Adipocyte (in vitro differentiated cells): ENCODE results near the gene PBX1.

ENCODE experiments used
- DNase-seq: peaks from one replicate; pipeline ENCODE4 v3.0.0-alpha.2; 2015; ENCODE audit warnings: low read depth
- H3K27me3 ChIP-seq: replicated peaks from 2 replicates; pipeline ENCODE4 v1.7.0; 2013; ENCODE audit warnings: mild to moderate bottlenecking, low read length, moderate library complexity; ENCODE audit not compliant: control insufficient read depth, insufficient read depth
- H3K36me3 ChIP-seq: 2 replicates; pipeline ENCODE4 v1.7.0; 2013; ENCODE audit warnings: low read length, mild to moderate bottlenecking, moderate library complexity; ENCODE audit not compliant: control insufficient read depth, insufficient read depth, severe bottlenecking
- H3K4me1 ChIP-seq: 2 replicates; pipeline ENCODE4 v1.7.0; 2013; ENCODE audit warnings: mild to moderate bottlenecking, low read length, moderate library complexity; ENCODE audit not compliant: control insufficient read depth, insufficient read depth
- H3K4me3 ChIP-seq: 2 replicates; pipeline ENCODE4 v1.7.0; 2013; ENCODE audit warnings: mild to moderate bottlenecking, low read length, moderate library complexity
- H3K9ac ChIP-seq: 2 replicates; pipeline ENCODE4 v1.7.0; 2013; ENCODE audit warnings: mild to moderate bottlenecking, low read length, moderate library complexity
- H3K9me3 ChIP-seq: 2 replicates; pipeline ENCODE4 v1.7.0; 2013; ENCODE audit warnings: mild to moderate bottlenecking, low read length, moderate library complexity; ENCODE audit not compliant: control insufficient read depth

Gene PBX1

DNA sequence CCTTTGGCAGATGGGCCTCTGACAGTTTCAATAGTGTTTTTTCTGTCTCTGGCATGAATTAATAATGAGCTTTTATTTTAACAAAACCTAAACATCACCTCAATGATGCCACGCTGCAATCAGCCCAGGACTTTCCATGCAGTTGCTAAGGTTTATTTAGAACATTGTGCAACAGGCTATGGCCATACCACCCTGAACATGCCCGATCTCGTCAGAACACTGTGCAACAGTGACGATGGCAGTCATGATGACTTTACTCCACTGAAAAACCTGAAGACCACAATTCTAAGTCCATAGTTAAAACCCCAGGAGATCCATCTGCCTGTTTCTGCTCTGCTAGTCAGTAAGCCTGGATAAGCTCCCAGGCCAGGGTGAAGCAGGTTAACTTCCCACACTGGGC is 310.0 kb downstream of the PBX1 start:
- H3K9ac ChIP-seq, result no peak overlapping the region
- no peaks in the 10 kb centered on the region for H3K9me3 ChIP-seq
- H3K4me3 ChIP-seq, result no peak overlapping the region
- no peaks in the 10 kb centered on the region for H3K36me3 ChIP-seq
- no peak for DNase-seq
- no peaks in the 10 kb centered on the region for H3K4me1 ChIP-seq
- no peaks in the 10 kb centered on the region for H3K27me3 ChIP-seq

DNA sequence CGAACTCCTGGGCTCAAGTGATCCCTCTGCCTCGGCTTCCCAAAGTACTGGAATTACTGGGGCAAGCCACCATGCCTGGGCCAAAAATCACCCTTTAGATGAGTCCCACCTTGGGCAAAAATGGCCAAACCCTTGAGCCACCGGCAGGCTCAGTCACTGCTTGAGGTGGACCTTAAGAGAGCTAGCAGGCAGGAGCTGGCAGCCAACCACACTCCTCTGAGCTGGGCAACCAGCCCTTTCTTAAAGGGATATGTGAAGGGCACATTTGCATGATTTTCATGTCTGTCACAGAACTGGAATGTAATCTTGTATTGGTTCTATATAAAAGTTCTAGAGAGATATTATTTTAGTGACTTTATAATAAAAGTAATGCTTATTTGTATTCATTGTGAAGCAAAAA is 316.5 kb downstream of the PBX1 start:
- no peaks in the 10 kb centered on the region for H3K27me3 ChIP-seq
- no peak for DNase-seq

DNA sequence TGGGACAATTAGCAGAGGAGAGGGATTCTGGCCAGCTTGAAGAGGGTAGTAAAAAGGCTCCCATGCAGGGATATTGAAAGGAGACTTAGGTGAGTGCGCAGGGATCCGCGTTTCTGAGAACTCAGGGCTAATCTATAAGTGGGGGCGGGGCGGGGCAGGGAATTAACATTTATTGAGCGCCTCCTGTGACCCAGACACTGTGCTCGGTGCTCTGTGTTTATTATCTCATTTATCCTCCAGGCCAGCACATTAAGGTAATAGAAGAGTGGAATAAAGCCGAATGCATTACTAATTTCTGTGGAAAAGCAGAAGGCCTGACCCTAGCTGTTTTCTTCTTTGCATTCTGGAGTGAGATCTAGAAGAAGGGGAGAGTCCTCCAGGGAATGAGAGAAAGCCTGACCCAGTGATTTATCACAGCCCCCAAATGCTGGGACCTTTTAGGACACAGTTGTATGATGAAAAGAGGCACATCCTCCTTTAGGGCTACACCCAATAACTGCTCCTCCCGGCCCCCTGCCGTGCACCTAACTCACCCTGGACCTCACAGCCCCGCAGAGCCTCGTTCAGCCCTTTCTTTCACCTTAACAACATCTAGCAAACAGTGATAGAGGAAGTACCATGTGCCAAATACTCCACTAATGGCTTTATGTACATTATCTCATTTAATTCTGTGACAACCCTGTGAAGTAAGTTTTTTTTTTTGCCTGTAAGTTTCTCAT is 317.6 kb downstream of the PBX1 start:
- Histone ChIP-seq H3K27me3 (no peaks in the 10 kb centered on the region), H3K4me1 (no peaks in the 10 kb centered on the region), H3K4me3 (no peak overlapping the region), H3K36me3 (no peaks in the 10 kb centered on the region), H3K9ac (no peak overlapping the region), H3K9me3 (no peaks in the 10 kb centered on the region)
- DNase-seq, result no peak

More for the DNA sequence above, 316.5 kb downstream of the PBX1 start:
- no peak overlapping the region for H3K9ac ChIP-seq
- no peak overlapping the region for H3K4me3 ChIP-seq
- no peaks in the 10 kb centered on the region for H3K9me3 ChIP-seq
- H3K4me1 ChIP-seq, result no peaks in the 10 kb centered on the region
- no peaks in the 10 kb centered on the region for H3K36me3 ChIP-seq

DNA sequence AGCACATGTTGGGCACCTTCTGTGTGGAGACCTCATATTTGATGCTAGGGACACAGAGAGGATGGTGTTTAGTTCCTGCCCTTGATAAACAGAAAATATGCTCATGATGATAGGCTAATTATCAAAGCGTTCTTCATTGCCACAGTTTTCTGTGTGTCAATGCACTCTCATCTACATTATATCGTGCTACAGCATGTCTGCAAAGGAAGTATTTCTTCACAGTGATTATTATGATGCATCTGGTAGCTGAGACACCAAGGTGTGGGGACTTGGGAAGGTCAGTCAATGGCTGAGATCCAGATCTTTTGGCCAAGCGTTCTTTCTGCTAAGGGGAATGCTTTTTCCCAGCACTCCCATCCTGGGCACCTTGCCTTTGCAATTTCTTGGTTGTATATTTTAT is 321.2 kb downstream of the PBX1 start:
- Histone ChIP-seq H3K4me3 (no peak overlapping the region), H3K9ac (no peak overlapping the region)

DNA sequence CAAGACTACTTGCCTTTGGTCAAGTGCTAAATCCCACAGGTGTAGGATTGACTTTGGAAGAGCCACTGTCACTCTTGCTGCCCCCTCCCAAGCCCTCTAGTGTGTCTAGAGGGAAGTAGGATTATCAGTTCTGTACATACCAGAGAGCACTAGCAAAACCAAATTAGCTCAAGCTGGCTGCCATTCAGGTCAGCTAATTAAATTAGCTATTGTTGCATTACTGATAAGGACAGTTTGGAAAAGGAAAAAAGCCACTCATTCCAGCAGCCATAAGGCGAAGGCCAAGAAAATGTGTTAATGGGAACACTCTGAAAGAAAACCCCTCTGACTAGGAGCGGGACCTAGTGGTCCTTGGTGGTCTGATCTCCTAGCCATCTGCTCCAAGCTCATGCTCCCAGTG is 321.7 kb downstream of the PBX1 start:
- no peaks in the 10 kb centered on the region for H3K36me3 ChIP-seq
- no peak overlapping the region for H3K9ac ChIP-seq
- no peak for DNase-seq
- no peaks in the 10 kb centered on the region for H3K27me3 ChIP-seq
- H3K4me3 ChIP-seq, result no peak overlapping the region
- no peaks in the 10 kb centered on the region for H3K9me3 ChIP-seq
- H3K4me1 ChIP-seq, result no peaks in the 10 kb centered on the region

More for the DNA sequence above, 321.2 kb downstream of the PBX1 start:
- H3K36me3 ChIP-seq, result no peaks in the 10 kb centered on the region
- no peak for DNase-seq
- H3K27me3 ChIP-seq, result no peaks in the 10 kb centered on the region
- no peaks in the 10 kb centered on the region for H3K9me3 ChIP-seq
- no peaks in the 10 kb centered on the region for H3K4me1 ChIP-seq

DNA sequence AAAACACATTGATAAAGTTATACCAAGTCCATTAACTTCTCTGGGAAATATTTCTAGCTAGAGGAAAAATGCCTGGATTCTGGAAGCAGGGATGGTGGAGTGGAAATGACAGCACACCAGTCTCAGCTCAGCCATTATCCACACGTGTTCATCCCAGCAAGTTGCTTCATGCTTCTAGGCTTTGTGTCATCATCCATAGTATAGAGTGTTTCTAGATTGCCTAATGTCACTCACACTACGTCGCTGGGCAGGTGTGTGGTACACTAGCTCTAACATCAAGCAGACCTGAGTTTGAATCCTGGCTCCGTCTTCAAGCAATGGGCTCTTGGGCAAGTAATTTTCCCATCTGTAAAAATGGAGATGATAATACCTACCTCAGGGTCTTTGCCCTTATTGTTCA is 326.3 kb downstream of the PBX1 start:
- DNase-seq, result no peak
- Histone ChIP-seq H3K9me3 (no peaks in the 10 kb centered on the region), H3K4me1 (no peaks in the 10 kb centered on the region), H3K27me3 (no peaks in the 10 kb centered on the region), H3K9ac (no peak overlapping the region), H3K4me3 (no peak overlapping the region), H3K36me3 (no peaks in the 10 kb centered on the region)

DNA sequence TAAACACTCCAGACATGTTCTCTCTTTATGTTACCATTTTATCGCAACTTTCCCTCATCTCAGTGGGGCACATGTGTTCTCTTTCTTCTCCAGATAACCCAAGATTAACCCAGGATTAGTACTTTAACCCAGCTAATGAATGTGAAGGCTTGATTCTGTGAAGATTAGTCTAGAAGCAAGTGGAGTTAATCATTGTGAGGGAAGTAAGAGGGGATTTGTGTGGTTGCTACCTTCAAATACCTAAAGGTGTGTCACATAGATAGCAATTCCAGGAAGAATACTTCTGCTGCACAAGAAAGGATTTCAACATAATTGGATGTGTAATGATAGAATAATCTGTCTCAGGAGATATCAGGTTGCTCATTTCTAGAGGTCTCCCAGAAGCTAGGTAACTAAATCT is 327.1 kb downstream of the PBX1 start:
- Histone ChIP-seq H3K36me3 (no peaks in the 10 kb centered on the region), H3K9ac (no peak overlapping the region), H3K4me1 (no peaks in the 10 kb centered on the region), H3K27me3 (no peaks in the 10 kb centered on the region), H3K9me3 (no peaks in the 10 kb centered on the region), H3K4me3 (no peak overlapping the region)
- DNase-seq, result no peak

DNA sequence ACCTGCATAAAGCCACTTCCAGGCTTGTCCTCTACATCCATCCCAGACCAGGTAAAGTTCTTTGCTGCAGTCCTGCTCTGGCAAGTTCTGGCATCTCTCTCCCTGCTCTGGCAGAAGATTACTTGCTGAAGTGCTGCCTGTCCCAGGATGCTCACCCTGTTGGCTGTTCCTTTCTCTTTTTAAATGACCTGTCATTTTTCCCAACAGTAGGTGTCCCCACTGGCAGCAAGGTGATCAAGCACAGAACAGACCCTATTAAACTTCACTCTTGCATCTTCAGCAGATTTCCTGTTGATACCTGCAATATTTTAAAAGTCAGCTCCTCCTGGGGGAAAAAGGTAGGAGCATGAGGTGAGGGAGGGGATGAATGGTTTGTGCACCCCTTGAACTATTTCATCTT is 332.6 kb downstream of the PBX1 start:
- H3K4me3 ChIP-seq, result no peak overlapping the region
- no peak for DNase-seq
- no peak overlapping the region for H3K9ac ChIP-seq
- H3K9me3 ChIP-seq, result no peaks in the 10 kb centered on the region
- H3K36me3 ChIP-seq, result no peaks in the 10 kb centered on the region
- H3K4me1 ChIP-seq, result peaks cover 4% of the 10 kb centered on the region
- H3K27me3 ChIP-seq, result no peaks in the 10 kb centered on the region

DNA sequence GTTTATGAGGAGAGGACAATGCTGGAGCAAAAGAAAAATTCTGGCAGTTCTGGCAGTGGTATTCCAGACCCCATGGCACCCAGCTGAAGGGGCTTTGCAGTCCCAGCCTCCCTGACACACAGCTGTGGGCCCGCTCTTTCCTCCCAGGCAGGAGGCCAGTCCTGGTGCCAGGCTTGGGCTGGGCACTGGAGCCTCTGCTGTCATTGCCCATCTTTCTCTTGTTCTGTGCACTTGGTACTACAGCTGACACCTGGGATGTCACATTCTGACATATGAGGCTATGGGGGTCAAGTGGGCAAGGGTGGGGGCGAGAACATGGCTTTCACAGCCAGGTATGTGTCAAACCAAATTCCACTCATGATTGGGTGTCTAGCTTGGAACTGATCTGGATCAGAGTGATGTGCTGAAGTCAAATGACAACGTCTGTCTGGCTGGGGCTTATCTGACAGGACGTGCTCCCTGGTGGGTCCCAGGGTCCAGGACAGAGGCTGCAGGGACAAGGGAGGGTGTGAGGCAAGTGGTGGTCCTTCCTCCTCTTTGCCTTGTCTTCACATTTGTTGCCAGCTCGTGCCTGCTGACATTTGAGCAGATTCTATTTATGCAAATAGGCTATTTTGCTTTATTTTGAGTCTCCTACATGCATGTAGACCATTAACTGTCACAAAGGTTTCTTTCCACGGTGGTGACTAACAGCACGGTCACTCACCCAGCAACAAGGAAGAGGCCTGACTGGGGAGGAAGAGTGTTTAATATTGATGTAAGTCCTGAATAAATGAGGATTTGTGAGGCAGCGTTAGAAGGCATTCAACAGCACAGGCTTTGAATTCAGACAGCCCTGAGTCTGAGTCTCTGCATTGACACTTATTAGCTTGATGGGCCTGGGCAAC is 336.3 kb downstream of the PBX1 start:
- Histone ChIP-seq H3K36me3 (no peaks in the 10 kb centered on the region), H3K27me3 (no peaks in the 10 kb centered on the region), H3K9me3 (peaks cover 7% of the 10 kb centered on the region), H3K4me3 (no peak overlapping the region), H3K4me1 (peaks cover 4% of the 10 kb centered on the region), H3K9ac (no peak overlapping the region)
- no peak for DNase-seq

DNA sequence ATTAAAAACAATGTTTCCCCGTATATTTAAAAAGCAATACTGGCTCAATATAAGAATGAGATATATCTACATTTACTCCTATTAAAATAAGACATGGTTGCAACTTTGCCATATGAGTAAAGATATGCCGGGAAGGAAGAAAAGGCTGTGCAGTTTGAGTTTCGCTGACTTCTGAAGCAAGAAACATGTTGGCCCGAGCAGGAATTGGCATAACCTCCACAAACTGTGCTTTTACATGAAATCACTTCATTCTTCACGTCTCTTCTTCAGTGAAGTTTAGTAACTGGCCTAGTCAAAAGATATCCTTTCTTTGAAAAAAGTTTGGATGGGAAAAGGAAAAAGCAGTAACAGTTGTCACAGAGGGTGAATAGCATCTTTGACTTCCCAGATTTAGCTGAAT is 342.0 kb downstream of the PBX1 start:
- H3K27me3 ChIP-seq, result no peaks in the 10 kb centered on the region
- no peak for DNase-seq
- no peak overlapping the region for H3K9ac ChIP-seq
- no peak overlapping the region for H3K4me3 ChIP-seq
- H3K4me1 ChIP-seq, result no peaks in the 10 kb centered on the region
- no peaks in the 10 kb centered on the region for H3K36me3 ChIP-seq
- peaks cover 7% of the 10 kb centered on the region for H3K9me3 ChIP-seq
